Measurements from ENCODE around the gene PLCXD1.

The PLCXD1 gene

GRCh38 chrX:314781-315595 lies 33.8 kb downstream of the PLCXD1 start:
- POLR2A ChIA-PET: no interaction called here
- H3K4me3 ChIP-seq (ENCODE audit: low read depth, low read length): no peak overlapping the region
- DNase-seq (ENCODE audit: low read depth, low spot score): no peak
- TF ChIP-seq CTCF (IDR thresholded peaks at IDR 0.05; ENCODE audit: insufficient read depth, low read length, missing control alignments): no peak
- CTCF ChIA-PET: no interaction called here

- no peak for TF ChIP-seq CTCF (IDR thresholded peaks at IDR 0.05; ENCODE audit: insufficient read depth, low read length, missing control alignments)
- CTCF ChIA-PET: no interaction called here
- POLR2A ChIA-PET: no interaction called here
- H3K4me3 ChIP-seq (ENCODE audit: low read depth, low read length): no peak overlapping the region
- DNase-seq (ENCODE audit: low read depth, low spot score): no peak
These were observed 35.5 kb downstream of the PLCXD1 start for GRCh38 chrX:316351-317325.

GRCh38 chrX:317424-318067 lies 36.4 kb downstream of the PLCXD1 start:
- H3K4me3 ChIP-seq (ENCODE audit: low read depth, low read length): peak overlapping the region; percentile 64
- peak; percentile 4 for DNase-seq (ENCODE audit: low read depth, low spot score)
- POLR2A ChIA-PET: no interaction called here
- CTCF ChIA-PET: no interaction called here
- TF ChIP-seq CTCF (IDR thresholded peaks at IDR 0.05; ENCODE audit: insufficient read depth, low read length, missing control alignments): no peak

GRCh38 chrX:318068-318738 lies 37.0 kb downstream of the PLCXD1 start:
- DNase-seq (ENCODE audit: low read depth, low spot score): peak; percentile 85
- ChIA-PET POLR2A (no interaction called here), CTCF (no interaction called here)
- no peak for TF ChIP-seq CTCF (IDR thresholded peaks at IDR 0.05; ENCODE audit: insufficient read depth, low read length, missing control alignments)
- H3K4me3 ChIP-seq (ENCODE audit: low read depth, low read length): peak overlapping the region; percentile 86

- ChIA-PET POLR2A (no interaction called here), CTCF (no interaction called here)
- peak; percentile 97 for DNase-seq (ENCODE audit: low read depth, low spot score)
- H3K4me3 ChIP-seq (ENCODE audit: low read depth, low read length): peak within 1 kb of the TSS; percentile 88
- peak; percentile 44 for TF ChIP-seq CTCF (IDR thresholded peaks at IDR 0.05; ENCODE audit: insufficient read depth, low read length, missing control alignments)
These were observed 37.8 kb downstream of the PLCXD1 start, which contains the start of gene GTPBP6 for GRCh38 chrX:318739-319578. GTPBP6 (minus strand) TSS chrX:318796; CDS start chrX:318787, 9 bp downstream.
